Caco-2 (cell line): Measurements from ENCODE around the gene GRM2. TPM values are rescaled to one million over a fixed set of nuclear protein-coding genes. Genes with fewer than 3 reads are reported as not detected.
A peak's percentile ranks its signal among the peaks of the same experiment; 100 is the strongest.

Experiments used
- BruUV-seq: library from RNA; stranded (reverse); fragments of 400-500 nt; replicated peaks from 2 replicates; lab custom pipeline; 2021; lab: Mats Ljungman, UMichigan
- CTCF ChIA-PET: fragments of 300-600 bp; sonication (Branson Sonifier 250); formaldehyde crosslinking; loops from one replicate; lab custom pipeline; 2022; ENCODE audit warnings: antibody characterized with exemption; lab: Charles Lee
- POLR2A ChIA-PET: fragments of 300-600 bp; sonication (Branson Sonifier 250); formaldehyde crosslinking; loops from one replicate; lab custom pipeline; 2022; ENCODE audit warnings: antibody characterized with exemption; lab: Charles Lee
- DNase-seq, 2 experiments: peaks; one replicate each; pipeline versions ENCODE4 v3.0.0 to v3.0.0-alpha.2; 2020 to 2022
- H3K27me3 ChIP-seq: replicated peaks from 2 replicates; pipeline ENCODE4 v1.6.0; 2011; ENCODE audit warnings: low read length; ENCODE audit not compliant: control insufficient read depth, insufficient read depth
- H3K36me3 ChIP-seq: 2 replicates; pipeline ENCODE4 v1.5.1; 2011; ENCODE audit warnings: low read length; ENCODE audit not compliant: control insufficient read depth, insufficient read depth
- H3K4me1 ChIP-seq: fragments of 250-450 bp; sonication (Bioruptor Pico); 2 replicates; pipeline ENCODE4 v1.5.1; 2020; ENCODE audit warnings: mild to moderate bottlenecking
- H3K4me3 ChIP-seq: 2 replicates; pipeline ENCODE4 v1.5.1; 2011; ENCODE audit warnings: low read depth, mild to moderate bottlenecking, control low read depth, low read length
- H3K9me3 ChIP-seq: fragments of 250-450 bp; sonication (Bioruptor Pico); 2 replicates; pipeline ENCODE4 v1.5.1; 2020; ENCODE audit warnings: mild to moderate bottlenecking, moderate library complexity
- H3K27ac Mint-ChIP-seq: one replicate; pipeline ENCODE4 v1.8.0; 2022; ENCODE audit warnings: mixed read lengths; ENCODE audit not compliant: unreplicated experiment
- H3K27me3 Mint-ChIP-seq: one replicate; pipeline ENCODE4 v1.8.0; 2022; ENCODE audit warnings: mixed read lengths; ENCODE audit not compliant: insufficient read depth, unreplicated experiment
- H3K36me3 Mint-ChIP-seq: one replicate; pipeline ENCODE4 v1.8.0; 2022; ENCODE audit warnings: mild to moderate bottlenecking, mixed read lengths; ENCODE audit not compliant: insufficient read depth, unreplicated experiment
- H3K4me1 Mint-ChIP-seq: one replicate; pipeline ENCODE4 v1.8.0; 2022; ENCODE audit warnings: low read depth, mixed read lengths; ENCODE audit not compliant: unreplicated experiment
- H3K4me3 Mint-ChIP-seq: one replicate; pipeline ENCODE4 v1.8.0; 2022; ENCODE audit warnings: mild to moderate bottlenecking, moderate library complexity, mixed read lengths; ENCODE audit not compliant: unreplicated experiment
- H3K9me3 Mint-ChIP-seq: one replicate; pipeline ENCODE4 v1.8.0; 2022; ENCODE audit warnings: mixed read lengths; ENCODE audit not compliant: unreplicated experiment
- intact Hi-C: fragments of 100-400 bp; cut with micrococcal nuclease; formaldehyde crosslinking; loops from one replicate; pipeline ENCODE4 v1.10.0; 2022; ENCODE audit not compliant: unreplicated experiment
- total RNA-seq: library from RNA; stranded (reverse); gene quantifications from 2 replicates; pipeline ENCODE4 v1.2.3, GENCODE V29; 2022
- TF ChIP-seq, protein P1 (sequence below), 2 experiments: fragments of 200-600 bp in 1 of 2; IDR thresholded peaks; 1 replicate in 1 of 2; 2 replicates in 1 of 2; pipeline versions ENCODE4 v1.5.1 to v1.8.0; 2011 to 2022; ENCODE audit warnings: antibody characterized with exemption in 1 of 2, control low read depth in 1 of 2, inconsistent platforms in 1 of 2, low read depth in 1 of 2, low read length in 1 of 2, mild to moderate bottlenecking in 1 of 2, moderate library complexity in 1 of 2; ENCODE audit not compliant: insufficient read depth in 1 of 2, severe bottlenecking in 1 of 2, unreplicated experiment in 1 of 2

The GRM2 gene
- total RNA-seq, 1 experiment from 2014 or later = 0.14 TPM

DNA sequence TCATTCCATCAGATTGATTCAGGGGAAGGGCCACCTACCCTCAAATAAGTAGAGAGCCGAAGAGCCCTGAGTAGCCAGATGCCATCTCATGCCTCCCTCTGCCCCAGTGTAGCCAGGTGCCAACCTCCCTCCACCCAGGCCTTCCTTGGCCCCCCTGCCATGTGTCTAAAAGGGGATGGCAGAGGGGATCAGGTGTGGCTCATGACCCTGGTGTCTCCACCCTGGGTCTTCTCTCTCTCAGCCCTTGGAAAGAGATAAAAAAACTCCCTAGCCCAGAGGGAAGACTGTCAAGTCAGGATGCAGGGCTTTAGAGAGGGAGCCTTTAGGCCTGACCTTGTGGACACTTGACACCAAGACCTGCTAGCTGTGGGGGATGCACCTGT lies 5.2 kb downstream of the GRM2 start:
- H3K4me1 Mint-ChIP-seq = peaks cover 8% of the 10 kb centered on the region
- CTCF ChIA-PET = interaction anchor here (0.5 kb wide), 1 partner anchor 21 kb away, joined by 3 read pairs; no protein-coding TSS in a partner anchor
- Histone ChIP-seq H3K36me3 (no peaks in the 10 kb centered on the region), H3K9me3 (no peaks in the 10 kb centered on the region), H3K4me3 (no peak overlapping the region), H3K4me1 (no peaks in the 10 kb centered on the region), H3K27me3 (peaks cover 2% of the 10 kb centered on the region)
- DNase-seq = no peak
- intact Hi-C loops = no loop called here
- TF ChIP-seq, protein P1, sequence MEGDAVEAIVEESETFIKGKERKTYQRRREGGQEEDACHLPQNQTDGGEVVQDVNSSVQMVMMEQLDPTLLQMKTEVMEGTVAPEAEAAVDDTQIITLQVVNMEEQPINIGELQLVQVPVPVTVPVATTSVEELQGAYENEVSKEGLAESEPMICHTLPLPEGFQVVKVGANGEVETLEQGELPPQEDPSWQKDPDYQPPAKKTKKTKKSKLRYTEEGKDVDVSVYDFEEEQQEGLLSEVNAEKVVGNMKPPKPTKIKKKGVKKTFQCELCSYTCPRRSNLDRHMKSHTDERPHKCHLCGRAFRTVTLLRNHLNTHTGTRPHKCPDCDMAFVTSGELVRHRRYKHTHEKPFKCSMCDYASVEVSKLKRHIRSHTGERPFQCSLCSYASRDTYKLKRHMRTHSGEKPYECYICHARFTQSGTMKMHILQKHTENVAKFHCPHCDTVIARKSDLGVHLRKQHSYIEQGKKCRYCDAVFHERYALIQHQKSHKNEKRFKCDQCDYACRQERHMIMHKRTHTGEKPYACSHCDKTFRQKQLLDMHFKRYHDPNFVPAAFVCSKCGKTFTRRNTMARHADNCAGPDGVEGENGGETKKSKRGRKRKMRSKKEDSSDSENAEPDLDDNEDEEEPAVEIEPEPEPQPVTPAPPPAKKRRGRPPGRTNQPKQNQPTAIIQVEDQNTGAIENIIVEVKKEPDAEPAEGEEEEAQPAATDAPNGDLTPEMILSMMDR (IDR thresholded peaks at IDR 0.05; ENCODE audit: insufficient read depth in 1 of 2, low read depth in 1 of 2, low read length in 1 of 2, severe bottlenecking in 1 of 2, unreplicated experiment in 1 of 2) = no peak
- H3K36me3 Mint-ChIP-seq = peaks cover 10% of the 10 kb centered on the region
- no peak overlapping the region for H3K27ac Mint-ChIP-seq
- H3K4me3 Mint-ChIP-seq = no peak overlapping the region
- no TSS peak for BruUV-seq
- H3K27me3 Mint-ChIP-seq = peaks cover 31% of the 10 kb centered on the region
- H3K9me3 Mint-ChIP-seq = no peaks in the 10 kb centered on the region
- POLR2A ChIA-PET = interaction anchor here (0.5 kb wide), 1 partner anchor 214 kb away, joined by 3 read pairs; no protein-coding TSS in a partner anchor

DNA sequence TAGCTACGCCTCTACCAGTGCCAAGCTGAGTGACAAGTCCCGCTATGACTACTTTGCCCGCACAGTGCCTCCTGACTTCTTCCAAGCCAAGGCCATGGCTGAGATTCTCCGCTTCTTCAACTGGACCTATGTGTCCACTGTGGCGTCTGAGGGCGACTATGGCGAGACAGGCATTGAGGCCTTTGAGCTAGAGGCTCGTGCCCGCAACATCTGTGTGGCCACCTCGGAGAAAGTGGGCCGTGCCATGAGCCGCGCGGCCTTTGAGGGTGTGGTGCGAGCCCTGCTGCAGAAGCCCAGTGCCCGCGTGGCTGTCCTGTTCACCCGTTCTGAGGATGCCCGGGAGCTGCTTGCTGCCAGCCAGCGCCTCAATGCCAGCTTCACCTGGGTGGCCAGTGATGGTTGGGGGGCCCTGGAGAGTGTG lies 5.7 kb downstream of the GRM2 start:
- BruUV-seq = no TSS peak
- TF ChIP-seq, protein P1 (IDR thresholded peaks at IDR 0.05; ENCODE audit: insufficient read depth in 1 of 2, low read depth in 1 of 2, low read length in 1 of 2, severe bottlenecking in 1 of 2, unreplicated experiment in 1 of 2) = no peak
- Mint-ChIP-seq H3K27ac (no peak overlapping the region), H3K9me3 (no peaks in the 10 kb centered on the region), H3K4me1 (peaks cover 3% of the 10 kb centered on the region), H3K36me3 (peaks cover 5% of the 10 kb centered on the region), H3K4me3 (no peak overlapping the region), H3K27me3 (peaks cover 30% of the 10 kb centered on the region)
- peaks cover 2% of the 10 kb centered on the region for H3K27me3 ChIP-seq
- ChIA-PET POLR2A (interaction anchor here (0.5 kb wide), 1 partner anchor 214 kb away, joined by 3 read pairs; no protein-coding TSS in a partner anchor), CTCF (interaction anchor here (0.7 kb wide), 1 partner anchor 32 kb away, joined by 3 read pairs; no protein-coding TSS in a partner anchor)
- H3K9me3 ChIP-seq = no peaks in the 10 kb centered on the region
- no peak overlapping the region for H3K4me3 ChIP-seq
- no peaks in the 10 kb centered on the region for H3K4me1 ChIP-seq
- DNase-seq = peak in 1 of 2 experiments; percentile 35
- intact Hi-C loops = no loop called here
- no peaks in the 10 kb centered on the region for H3K36me3 ChIP-seq

GRCh38 chr3:51712963-51713362 lies 6.1 kb downstream of the GRM2 start:
- H3K27me3 Mint-ChIP-seq = peaks cover 27% of the 10 kb centered on the region
- no peak overlapping the region for H3K4me3 Mint-ChIP-seq
- Histone ChIP-seq H3K27me3 (peaks cover 2% of the 10 kb centered on the region), H3K4me3 (no peak overlapping the region), H3K9me3 (no peaks in the 10 kb centered on the region), H3K36me3 (no peaks in the 10 kb centered on the region), H3K4me1 (no peaks in the 10 kb centered on the region)
- CTCF ChIA-PET = interaction anchor here (0.7 kb wide), 1 partner anchor 32 kb away, joined by 3 read pairs; no protein-coding TSS in a partner anchor
- H3K9me3 Mint-ChIP-seq = no peaks in the 10 kb centered on the region
- no peak overlapping the region for H3K27ac Mint-ChIP-seq
- H3K4me1 Mint-ChIP-seq = no peaks in the 10 kb centered on the region
- POLR2A ChIA-PET = no interaction called here
- TF ChIP-seq, protein P1 (IDR thresholded peaks at IDR 0.05; ENCODE audit: insufficient read depth in 1 of 2, low read depth in 1 of 2, low read length in 1 of 2, severe bottlenecking in 1 of 2, unreplicated experiment in 1 of 2) = no peak
- no peak for DNase-seq
- no TSS peak for BruUV-seq
- intact Hi-C loops = no loop called here
- H3K36me3 Mint-ChIP-seq = peaks cover under 1% of the 10 kb centered on the region
